ENCODE measurements around the gene LONP2.
"Not testable (repeated sequence)": the region's sequence is repeated elsewhere in the genome, so short reads cannot be mapped to it uniquely, and the experiment has no call there.

Gene LONP2

DNA sequence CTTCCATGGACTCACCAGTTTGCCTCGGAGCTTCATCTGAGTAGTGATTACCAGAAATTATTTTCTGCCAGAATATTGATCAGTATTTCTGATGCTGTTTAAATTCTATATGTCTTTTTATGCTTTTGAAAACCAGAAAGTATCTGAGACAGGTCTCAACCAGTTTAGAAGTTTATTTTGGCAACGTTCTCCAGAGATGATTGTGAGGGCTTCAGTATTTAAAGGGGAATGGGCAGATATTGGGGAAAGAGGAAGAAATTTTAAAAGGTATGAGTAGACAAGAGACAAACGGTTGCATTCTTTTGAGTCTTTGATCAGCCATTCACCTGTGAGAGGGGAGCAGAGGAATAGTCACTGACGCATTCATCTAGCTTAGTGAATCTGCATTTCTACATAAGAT, 47.7 kb downstream of the LONP2 start:
- DNase-seq: no peak

DNA sequence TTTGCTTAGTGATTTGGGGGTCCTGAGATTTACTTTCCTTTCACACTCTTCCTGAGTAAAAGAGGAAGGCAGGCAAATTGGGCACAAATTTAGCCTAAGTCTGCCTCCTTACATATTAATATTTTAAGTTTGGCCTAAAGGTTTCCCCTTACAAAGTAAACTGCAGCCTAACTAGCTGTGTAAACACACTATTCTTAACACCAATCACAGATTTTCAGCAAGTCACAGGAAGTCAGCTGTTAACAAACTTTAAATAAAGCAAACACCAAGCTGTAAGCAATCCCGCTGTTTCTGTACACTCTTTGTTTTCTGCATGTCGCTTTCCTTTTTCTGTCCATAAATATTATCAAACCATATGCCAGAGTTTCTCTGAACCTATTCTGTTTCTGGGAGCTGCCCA, 48.4 kb downstream of the LONP2 start:
- no peak for DNase-seq

DNA sequence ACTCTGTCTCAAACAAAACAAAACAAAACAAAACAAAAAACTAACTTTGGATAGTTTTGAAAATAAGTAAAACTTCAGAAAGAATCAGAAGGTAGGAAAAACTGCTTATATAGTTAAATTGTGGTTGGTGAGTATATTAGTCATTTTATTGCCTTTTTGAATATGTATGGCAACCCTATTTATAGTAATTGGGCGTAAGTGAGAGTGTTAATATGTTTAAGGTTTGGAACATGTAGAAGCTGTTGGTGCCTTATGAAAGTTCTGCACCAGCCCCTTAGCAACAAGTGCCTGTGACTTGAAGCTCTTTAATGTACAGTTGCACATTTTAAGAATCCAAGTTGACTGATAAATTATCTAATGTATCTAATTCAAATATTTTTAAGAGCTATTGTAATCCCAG, 50.6 kb downstream of the LONP2 start:
- no peak for DNase-seq

DNA sequence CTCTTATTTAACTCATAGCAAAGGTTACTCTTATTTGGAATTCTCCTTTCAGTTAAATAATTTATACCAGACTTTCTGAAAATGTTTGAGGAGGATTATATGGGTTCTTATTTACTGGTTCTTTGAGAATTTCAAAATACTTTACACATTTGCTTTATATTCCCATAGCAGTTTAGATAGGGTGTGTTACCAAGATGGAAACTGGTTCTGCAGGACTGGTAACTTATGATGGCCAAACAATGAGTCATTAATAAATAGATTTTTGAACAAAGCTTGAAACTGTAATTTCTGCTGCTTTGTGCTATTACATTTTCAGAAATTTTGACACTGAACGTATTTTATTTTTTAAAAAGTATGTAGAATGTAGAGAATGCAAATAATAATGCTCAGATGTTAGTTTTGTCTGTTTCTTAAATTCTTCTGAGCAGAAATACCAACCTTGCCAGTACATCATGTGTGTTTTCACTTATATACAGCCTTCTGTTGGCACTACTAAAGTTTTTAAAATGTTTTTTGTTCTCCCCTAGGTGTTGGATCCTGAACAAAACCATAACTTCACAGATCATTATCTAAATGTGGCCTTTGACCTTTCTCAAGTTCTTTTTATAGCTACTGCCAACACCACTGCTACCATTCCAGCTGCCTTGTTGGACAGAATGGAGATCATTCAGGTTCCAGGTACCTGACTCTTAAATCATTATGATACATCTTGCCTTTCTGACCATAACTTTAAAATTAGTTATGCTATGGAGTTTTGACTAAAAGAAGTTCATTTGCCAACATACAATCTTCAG, 51.6 kb downstream of the LONP2 start:
- DNase-seq: no peak

DNA sequence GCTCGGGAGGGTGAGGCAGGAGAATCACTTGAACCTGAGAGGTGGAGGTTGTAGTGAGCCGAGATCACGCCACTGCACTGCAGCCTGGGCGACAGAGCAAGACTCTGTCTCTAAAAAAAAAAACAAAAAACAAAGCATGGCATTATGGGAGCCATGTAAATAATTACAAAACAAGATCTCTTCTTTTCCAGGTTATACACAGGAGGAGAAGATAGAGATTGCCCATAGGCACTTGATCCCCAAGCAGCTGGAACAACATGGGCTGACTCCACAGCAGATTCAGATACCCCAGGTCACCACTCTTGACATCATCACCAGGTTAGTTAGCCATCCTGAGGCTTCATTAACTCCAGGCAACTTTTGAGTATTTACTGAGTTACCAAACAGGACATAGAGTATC, 55.4 kb downstream of the LONP2 start:
- DNase-seq: no peak

DNA sequence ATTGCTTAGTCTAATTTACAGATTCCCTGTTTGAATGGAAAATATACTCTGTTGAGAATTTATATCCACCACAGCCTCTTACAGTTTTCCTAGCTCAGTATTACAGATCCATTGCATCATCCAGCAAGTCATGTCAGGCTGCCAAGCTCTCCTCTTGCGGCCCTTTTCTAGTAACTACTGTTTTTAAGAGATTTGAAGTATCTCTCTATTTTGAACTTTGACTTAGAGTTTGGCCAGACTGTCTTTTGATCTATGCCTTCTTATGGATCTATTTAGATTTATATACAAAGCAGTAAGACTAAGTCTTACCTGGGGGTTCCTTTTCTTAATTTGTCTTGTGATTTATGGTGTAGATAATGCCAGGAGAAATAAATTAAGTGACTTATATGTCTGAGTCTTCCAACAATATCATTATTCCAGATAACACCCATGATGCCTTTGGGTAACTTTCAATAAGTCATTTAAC, 56.3 kb downstream of the LONP2 start:
- DNase-seq: no peak

DNA sequence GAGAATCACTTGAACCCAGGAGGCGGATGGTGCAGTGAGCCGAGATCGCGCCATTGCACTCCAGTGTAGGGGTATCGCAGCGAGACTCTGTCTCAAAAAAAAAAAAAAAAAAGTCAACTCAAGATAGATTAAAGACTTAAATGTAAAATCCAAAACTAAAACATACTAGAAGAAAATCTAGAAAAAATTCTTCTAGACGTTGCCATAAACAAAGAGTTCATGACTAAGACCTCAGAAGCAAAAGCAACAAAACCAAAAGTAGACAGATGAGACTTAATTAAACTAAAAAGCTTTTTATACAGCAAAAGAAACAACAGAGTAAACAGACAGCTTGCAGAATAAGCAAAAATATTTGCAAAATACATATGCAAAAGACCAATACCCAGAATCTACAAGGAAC, 64.4 kb downstream of the LONP2 start:
- no peak for DNase-seq

DNA sequence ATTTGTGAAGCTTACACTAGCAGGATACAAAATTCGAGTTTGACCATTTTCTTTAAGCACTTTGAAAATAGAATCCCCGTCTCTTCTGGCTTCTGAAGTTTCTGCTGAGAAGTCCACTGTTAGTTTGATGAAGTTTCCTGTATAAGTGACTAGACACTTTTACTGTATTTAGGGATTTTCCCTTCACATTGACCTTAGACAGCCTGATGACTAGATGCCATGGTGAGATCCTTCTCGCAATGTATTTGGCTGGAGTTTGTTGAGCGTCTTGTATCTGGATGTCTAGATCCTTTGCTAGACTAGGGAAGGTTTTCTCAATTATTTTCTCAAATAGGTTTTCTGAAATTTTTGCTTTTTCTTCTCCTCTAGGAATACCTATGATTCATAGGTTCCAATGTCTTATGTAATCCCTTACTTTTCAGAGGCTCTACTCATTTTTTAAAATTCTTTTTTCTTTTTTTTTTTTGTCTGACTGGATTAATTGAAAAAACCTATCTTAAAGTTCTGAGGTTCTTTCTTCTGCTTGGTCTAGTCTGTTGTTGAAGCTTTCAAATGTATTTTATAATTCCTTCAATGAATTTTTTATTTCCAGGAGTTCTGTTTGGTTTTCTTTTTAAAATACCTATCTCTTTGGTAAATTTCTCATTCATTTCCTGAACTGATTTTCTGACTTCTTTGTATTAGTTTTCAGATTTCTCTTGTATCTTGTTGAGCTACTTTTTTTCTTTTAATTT, 67.0 kb downstream of the LONP2 start:
- DNase-seq: no peak

DNA sequence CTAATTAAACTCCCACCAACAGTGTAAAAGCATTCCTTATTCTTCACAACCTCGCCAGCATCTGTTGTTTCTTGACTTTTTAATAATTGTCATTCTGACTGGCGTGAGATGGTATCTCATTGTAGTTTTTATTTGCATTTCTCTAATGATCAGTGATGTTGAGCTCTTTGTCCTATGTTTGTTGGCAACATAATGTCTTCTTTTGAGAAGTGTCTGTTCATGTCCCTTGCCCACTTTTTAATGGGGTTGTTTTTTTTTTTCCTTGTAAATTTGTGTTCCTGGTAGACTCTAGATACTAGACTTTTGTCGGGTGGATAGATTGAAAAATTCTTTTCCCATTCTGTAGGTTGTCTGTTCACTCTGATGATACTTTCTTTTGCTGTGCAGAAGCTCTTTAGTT, 69.8 kb downstream of the LONP2 start:
- not testable (repeated sequence) for DNase-seq

DNA sequence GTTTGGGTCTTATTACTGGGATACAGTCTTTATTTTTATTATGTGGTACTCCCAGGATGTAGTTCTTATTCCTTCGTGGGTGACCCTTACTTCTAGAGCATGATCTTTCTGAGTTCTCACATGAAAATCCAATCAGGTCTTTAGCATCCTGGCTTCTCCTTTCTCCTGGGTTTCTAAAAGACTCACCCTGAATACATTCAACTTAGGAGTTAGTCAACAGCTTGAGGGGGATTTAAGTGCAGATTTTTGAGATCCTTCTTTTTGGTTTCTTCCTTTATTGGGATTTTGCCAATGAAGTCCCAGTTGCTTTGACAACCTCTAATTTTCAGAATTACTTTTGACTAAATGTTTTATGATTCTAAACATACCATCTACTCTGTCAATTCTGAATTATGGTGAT, 72.9 kb downstream of the LONP2 start:
- no peak for DNase-seq

DNA sequence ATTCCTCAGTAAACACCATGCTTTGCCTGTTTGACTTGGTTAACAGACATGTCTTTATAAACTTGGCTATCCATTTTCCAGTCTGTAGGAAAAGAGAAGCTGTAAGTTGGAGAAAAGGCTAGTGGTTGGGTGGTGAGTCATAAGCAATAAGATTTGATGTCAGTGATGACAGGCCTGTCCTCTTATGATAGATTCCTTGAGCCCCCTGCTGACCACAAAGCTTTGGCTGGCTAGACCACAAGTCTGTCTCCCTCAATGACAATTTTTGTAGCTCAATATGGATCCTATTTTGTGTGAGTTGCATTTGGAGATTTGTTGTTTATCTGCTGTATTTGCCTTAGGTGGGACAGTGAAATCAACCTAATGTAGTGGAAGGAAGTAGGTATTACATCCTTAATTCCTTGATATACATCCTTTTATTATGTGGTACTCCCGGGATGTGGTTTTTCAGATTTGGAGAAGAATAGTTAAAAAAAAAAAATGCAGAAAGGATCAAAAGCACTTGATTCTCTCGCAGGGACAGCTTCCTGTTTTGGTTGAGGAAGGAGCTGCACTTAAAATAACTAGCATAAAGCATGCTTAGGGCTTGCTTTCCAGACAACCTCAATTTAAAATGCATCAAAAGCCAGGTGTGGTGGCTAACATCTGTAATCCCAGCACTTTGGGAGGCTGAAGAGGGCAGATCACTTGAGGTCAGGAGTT, 73.7 kb downstream of the LONP2 start:
- no peak for DNase-seq

DNA sequence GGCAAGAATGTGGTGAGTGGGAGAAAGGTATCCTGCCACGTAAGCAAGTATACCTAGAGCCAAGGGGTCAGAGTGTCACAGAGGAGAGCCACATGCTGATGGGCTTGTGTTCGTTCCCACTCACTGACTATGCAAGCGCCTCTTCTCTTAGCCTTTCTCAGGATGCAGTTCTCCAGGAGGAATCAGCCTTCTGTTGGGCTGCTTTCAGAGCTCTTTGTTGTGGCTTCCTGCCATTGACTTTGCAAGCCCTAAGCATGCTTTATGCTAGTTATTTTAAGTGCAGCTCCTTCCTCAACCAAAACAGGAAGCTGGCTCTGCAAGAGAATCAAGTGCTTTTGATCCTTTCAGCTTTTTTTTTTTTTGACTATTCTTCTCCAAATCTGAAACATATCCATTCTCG, 74.5 kb downstream of the LONP2 start:
- no peak for DNase-seq

DNA sequence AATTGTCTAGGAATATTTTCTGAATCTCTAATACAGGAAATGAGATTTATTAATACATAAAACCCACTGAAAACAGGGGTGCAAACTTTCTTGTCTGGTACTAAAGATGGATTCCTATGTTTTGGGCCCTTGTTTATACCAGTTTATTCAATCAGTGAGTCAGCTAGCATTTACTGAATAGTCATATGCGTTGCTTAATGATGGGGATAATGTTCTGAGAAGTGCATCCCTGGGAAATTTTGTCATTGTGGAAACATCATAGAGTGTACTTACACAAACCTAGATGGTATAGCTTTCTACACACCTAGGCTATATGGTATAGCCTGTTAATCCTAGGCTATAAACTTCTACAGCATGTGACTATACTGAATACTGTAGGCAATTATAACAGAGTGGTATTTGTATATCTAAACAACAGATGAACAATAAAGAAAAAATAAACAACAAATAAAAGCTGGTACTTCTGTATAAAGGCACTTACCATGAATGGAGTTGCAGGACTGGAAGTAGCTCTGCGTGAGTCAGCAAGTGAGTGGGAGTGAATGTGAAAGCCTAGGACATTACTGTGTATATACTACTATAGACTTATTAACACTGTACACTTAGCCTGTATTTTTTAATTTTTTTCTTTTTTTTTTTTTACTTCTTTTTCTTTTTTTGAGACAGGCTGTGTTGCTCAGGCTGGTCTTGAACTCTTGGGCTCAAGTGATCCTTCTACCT, 77.4 kb downstream of the LONP2 start:
- DNase-seq: no peak

DNA sequence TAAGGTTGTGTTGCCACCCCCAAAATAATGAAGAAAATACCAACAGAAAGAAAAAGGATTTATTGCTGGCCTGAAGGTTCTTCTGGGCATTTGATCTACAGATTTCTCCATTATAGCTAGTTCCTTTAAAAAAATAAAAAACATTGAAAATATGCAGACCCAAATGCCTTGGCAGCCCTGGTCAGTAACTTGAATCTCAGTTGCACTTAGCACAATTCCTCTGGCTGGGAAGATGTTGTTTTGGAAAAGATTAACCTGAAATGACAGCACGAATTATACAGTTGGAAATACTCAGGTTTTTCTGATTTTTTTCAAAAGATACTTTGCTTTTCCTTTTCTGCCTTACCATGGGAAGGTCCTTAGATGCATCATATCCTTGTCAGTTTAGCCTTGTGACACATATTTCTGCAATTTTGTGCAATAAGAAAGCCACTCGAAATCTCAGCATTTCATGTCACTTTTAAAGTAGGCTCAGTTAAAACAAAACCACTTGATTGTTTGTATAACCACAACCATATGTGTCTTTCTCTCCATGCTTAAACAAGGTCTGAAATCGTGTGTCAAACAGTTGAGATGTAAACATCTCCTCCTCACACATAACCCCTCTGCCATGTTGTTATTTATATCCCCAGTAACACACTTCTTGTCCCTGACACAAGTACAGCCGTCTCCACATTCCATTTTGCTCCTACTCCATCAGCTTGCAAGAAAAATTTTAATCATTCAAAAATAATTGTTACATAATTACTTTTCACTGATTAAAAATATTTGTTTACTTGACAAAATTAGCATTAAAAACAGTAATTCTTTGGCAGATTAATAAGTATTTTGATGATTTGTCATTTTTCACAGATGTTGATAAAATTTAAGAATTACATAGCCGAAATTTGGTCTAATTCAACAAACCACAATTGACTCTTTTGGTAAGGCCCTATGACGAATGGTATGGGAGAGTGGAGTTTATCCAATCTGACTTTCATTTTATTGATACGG, 80.0 kb downstream of the LONP2 start:
- DNase-seq: no peak

DNA sequence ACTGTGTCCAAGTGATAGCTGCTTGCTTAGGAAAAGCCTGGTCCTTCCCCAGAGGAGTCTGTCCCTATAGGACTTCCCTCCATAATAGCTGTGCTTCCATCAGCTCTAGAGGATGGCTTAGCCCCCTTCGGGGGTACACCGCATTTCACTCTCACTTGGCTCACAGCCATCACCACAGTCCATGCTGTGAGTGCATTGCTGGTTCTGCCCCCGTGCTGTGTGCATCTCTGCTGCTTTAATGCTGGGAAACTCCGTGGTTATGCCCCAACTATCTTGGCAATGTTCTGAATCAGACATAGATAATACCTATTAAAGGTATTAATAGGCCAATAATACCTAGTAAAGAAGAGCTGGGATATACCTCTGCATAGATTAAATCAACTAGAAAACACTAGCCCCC, 82.8 kb downstream of the LONP2 start:
- no peak for DNase-seq

DNA sequence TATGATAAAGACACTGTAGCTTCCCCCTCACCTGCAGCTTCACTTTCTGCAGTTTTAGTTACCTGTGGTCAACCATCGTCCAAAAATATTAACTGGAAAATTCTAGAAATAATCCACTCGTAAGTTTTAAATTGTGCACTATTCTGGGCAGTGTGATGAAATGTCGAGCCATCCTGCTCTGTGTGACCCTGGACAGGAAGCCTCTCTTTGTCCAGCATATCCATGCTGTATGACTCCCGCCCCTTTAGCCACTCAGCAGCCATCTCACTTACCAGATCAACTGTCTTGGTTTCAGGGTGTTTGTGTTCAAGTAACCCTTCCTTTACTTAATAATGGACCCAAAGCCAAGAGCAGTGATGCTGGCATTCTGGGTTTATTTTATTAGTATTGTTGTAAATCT, 85.0 kb downstream of the LONP2 start:
- DNase-seq: no peak

DNA sequence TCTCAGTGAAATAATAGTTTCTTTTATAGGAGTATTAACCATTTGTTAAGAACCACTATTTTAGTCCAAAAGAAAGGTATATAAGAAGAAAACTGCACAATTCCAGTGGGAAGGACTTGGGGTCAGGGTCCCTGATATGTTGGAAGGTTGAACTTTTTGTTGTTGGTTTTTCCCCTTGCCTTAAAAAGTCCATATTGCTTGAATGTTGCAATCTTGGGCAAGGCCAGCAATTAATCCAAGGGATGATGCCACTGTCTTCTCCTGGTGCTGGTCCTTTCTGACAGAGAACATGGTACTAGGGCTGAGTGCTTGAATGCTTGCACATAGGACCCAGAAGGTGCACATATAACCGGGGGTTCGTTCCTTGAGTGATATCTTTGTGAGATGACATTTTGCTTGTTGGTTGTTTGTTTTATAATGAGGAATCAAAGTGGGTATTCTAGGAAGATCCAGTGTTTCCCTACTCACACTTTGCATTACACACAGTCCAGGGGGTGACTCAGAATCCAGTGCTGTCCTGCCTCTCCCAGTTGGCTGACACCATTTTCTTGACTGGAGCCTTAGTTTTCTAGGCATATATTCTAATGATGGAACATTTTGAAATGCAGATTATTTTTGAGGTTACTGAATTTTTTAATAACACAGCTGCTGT, 86.2 kb downstream of the LONP2 start:
- no peak for DNase-seq

DNA sequence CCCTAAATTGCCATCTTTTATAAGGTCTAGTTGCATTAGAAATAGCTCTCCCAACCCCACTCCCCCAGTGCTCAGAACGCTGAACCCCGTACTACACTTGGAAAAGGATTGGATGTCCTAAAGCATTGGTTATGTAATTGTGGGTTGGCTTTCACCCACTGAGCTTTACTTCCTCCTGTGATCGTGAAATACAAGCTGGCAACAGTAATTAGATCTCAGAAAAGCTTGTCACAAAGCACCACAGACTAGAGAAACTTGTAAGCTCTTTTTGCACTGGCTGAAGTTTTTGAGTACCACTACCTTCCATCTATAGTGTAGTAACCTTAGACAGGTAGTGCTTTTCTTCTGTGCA, 86.7 kb downstream of the LONP2 start:
- DNase-seq: no peak

DNA sequence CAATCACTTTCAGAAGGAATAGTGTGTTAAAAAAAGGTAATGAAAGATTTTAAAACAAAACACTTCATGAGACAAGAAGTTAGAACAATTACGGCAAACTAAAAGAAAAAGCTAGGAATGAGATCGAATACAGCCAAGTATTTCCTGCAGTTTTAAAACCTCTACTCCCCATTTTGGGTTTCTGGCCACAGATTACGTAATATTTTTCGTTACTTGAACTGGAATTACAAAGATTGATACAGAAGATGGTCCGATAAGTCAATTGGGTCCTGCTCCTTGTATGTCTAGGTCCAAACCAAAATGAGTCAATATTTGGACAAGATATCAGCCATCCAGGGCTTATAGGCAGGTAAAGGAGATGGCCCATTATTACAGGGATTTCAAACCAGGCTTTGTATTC, 88.9 kb downstream of the LONP2 start:
- no peak for DNase-seq

DNA sequence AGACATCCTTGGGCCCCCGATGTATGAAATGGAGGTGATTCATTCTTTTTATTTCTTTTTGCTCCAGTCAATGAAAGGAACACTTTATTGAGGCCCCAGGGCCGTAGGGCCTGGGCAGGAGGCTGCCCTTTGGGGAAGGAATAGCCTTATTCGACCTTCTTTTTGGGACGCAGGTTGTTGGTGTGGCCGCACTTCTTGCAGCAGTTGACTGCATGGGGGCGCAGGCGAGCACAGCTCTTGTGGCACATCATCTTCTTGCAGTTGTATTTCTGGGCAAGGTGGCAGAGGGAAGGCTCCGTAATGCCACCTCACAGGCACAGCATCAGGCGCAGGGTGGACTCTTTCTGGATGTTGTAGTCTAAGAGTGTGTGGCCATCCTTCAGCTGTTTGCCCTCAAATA, 90.2 kb downstream of the LONP2 start:
- DNase-seq: no peak

DNA sequence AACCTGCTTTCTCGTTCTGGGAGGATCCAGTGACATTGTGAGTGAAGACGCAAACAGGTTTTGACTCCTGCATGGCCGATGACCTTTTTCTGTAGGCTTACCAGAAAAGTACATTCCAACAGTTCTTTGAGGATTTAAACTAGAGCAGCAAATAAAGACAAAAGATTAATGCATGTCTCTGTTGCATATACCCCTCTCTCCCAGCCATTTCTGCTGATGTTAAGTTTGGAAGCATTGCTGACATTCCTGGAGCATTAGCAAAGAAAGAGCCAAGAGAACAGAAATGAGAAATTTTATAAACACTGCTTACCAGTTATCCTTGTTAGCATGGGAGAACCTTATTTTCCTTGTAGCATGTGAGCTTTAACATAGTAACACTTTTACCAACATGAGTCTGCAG, 91.9 kb downstream of the LONP2 start:
- no peak for DNase-seq

DNA sequence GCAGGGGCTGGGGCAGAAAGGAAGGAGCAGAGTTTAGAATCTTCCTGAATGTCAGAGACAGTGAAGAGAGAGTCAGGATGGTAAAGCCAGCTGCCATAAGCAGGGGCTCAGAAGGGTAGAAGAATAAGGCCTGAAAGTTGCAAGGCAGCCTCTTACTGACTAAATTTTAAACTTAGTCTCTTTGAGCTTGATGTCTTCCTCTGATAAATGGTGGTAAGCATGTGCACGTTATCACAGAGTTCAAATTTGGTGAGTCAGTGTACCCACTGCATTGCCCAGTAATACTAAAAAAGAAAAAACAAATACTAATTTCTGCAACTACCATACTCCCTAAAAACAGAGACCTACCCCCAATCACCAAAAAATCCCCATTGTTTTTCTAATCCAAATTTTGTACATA, 96.0 kb downstream of the LONP2 start:
- no peak for DNase-seq
